ENCODE results near the gene NFS1. TPM values are rescaled to one million over a fixed set of nuclear protein-coding genes. Genes with fewer than 3 reads are reported as not detected.
A peak's percentile ranks its signal among the peaks of the same experiment; 100 is the strongest.

NFS1 gene
- polyA plus RNA-seq, 1 of the 3 experiments (the other 2 are of a cell fraction) = 75.6 TPM

GRCh38 chr20:35700625-35701148 is 1.5 kb upstream of the NFS1 start:
- Histone ChIP-seq H3K27me3 (ENCODE audit: insufficient read depth) (no peaks in the 10 kb centered on the region), H3K79me2 (ENCODE audit: insufficient read depth) (peaks cover 76% of the 10 kb centered on the region), H2AFZ (ENCODE audit: low read depth) (no peak overlapping the region), H3K9ac (peak overlapping the region; percentile 95; the same call in 1 of the 2 replicates), H3K4me3 (ENCODE audit: low read depth in 2 of 2, low read length in 1 of 2) (peak overlapping the region in 1 of 2 experiments; percentile 90; a peak in 2 of 4 replicates), H3K36me3 (replicated peaks in 1 of 2; ENCODE audit: control insufficient read depth in 1 of 2, insufficient read depth in 2 of 2, low read length in 1 of 2) (peaks cover 45 to 62% of the 10 kb centered on the region in 2 experiments), H3K27ac (ENCODE audit: low read depth in 2 of 2, low read length in 1 of 2) (peak overlapping the region; percentile 88 to 89; a peak in 3 of 4 replicates), H3F3A (replicated peaks; ENCODE audit: insufficient read depth) (peaks cover 59% of the 10 kb centered on the region), H3K9me2 (no peaks in the 10 kb centered on the region), H4K20me1 (ENCODE audit: insufficient read depth) (peaks cover 30% of the 10 kb centered on the region), H3K4me1 (ENCODE audit: control insufficient read depth in 1 of 2, insufficient read depth in 2 of 2, low read depth in 1 of 2, low read length in 1 of 2) (peaks cover 0 to 16% of the 10 kb centered on the region in 2 experiments; a peak in 3 of 4 replicates), H3K4me2 (peak overlapping the region; percentile 92), H3K9me3 (no peaks in the 10 kb centered on the region)
- TF ChIP-seq SIN3A (IDR thresholded peaks at IDR 0.05; ENCODE audit: borderline replicate concordance, low read depth, low read length) (no peak), NFIC (IDR thresholded peaks at IDR 0.05; ENCODE audit: borderline replicate concordance) (no peak), GATA2 (CRISPR knock-in tag; IDR thresholded peaks at IDR 0.05) (no peak), FOXM1 (IDR thresholded peaks at IDR 0.05; ENCODE audit: low read depth) (no peak), MEF2A (IDR thresholded peaks at IDR 0.05; ENCODE audit: borderline replicate concordance, low read depth) (no peak), YY1 (IDR thresholded peaks at IDR 0.05; ENCODE audit: low read depth) (no peak), TCF12 (IDR thresholded peaks at IDR 0.05) (no peak), RXRA (IDR thresholded peaks at IDR 0.05; ENCODE audit: borderline replicate concordance, low read depth) (no peak), POLR2AphosphoS5 (IDR thresholded peaks at IDR 0.05; ENCODE audit: low read depth, low read length) (no peak; the same call in 1 of the 2 replicates), GABPA (IDR thresholded peaks at IDR 0.05; ENCODE audit: low read depth) (no peak), TAF1 (IDR thresholded peaks at IDR 0.05; ENCODE audit: borderline replicate concordance, low read depth, low read length) (no peak), NRF1 (IDR thresholded peaks at IDR 0.05; ENCODE audit: low read depth, low read length) (no peak), FOXJ3 (CRISPR knock-in tag; IDR thresholded peaks at IDR 0.05) (no peak), RAD21 (IDR thresholded peaks at IDR 0.05; ENCODE audit: low read length) (no peak)
- TF ChIP-seq, protein P1, sequence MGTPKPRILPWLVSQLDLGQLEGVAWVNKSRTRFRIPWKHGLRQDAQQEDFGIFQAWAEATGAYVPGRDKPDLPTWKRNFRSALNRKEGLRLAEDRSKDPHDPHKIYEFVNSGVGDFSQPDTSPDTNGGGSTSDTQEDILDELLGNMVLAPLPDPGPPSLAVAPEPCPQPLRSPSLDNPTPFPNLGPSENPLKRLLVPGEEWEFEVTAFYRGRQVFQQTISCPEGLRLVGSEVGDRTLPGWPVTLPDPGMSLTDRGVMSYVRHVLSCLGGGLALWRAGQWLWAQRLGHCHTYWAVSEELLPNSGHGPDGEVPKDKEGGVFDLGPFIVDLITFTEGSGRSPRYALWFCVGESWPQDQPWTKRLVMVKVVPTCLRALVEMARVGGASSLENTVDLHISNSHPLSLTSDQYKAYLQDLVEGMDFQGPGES (IDR thresholded peaks at IDR 0.05; ENCODE audit: low read depth, low read length) = no peak
- TF ChIP-seq, protein P2, sequence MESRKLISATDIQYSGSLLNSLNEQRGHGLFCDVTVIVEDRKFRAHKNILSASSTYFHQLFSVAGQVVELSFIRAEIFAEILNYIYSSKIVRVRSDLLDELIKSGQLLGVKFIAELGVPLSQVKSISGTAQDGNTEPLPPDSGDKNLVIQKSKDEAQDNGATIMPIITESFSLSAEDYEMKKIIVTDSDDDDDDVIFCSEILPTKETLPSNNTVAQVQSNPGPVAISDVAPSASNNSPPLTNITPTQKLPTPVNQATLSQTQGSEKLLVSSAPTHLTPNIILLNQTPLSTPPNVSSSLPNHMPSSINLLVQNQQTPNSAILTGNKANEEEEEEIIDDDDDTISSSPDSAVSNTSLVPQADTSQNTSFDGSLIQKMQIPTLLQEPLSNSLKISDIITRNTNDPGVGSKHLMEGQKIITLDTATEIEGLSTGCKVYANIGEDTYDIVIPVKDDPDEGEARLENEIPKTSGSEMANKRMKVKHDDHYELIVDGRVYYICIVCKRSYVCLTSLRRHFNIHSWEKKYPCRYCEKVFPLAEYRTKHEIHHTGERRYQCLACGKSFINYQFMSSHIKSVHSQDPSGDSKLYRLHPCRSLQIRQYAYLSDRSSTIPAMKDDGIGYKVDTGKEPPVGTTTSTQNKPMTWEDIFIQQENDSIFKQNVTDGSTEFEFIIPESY (IDR thresholded peaks at IDR 0.05; ENCODE audit: borderline replicate concordance, low read depth) = no peak
- 93% methylated on average over 7 of the region's 7 CpGs for WGBS (ENCODE audit: low lambda C conversion rate)
- no peak for DNase-seq
- CTCF ChIA-PET = interaction anchor here (1.0 to 4.7 kb wide), 4 partner anchors 11 to 99 kb away, joined by 3 to 18 read pairs (median 8); partner anchors contain the start of genes CPNE1 and RBM12
- POLR2A ChIA-PET = interaction anchor here (1.0 to 2.1 kb wide), 2 partner anchors 21 to 42 kb away, joined by 3 to 17 read pairs; partner anchors contain the start of gene RBM39
